ENCODE measurements around the gene VCAN.

Gene VCAN

GRCh38 chr5:83503662-83504061, 32.1 kb downstream of the VCAN start:
- DNase-seq, result no peak

- no peak for DNase-seq
These were observed 35.9 kb downstream of the VCAN start for GRCh38 chr5:83507431-83507830.

GRCh38 chr5:83509540-83509939, 38.0 kb downstream of the VCAN start:
- no peak for DNase-seq

- DNase-seq, result no peak
These were observed 38.7 kb downstream of the VCAN start for GRCh38 chr5:83510260-83510659.

GRCh38 chr5:83512061-83512745, 40.7 kb downstream of the VCAN start:
- DNase-seq, result no peak

GRCh38 chr5:83513081-83513480, 41.5 kb downstream of the VCAN start:
- no peak for DNase-seq

- no peak for DNase-seq
These were observed 41.9 kb downstream of the VCAN start for GRCh38 chr5:83513491-83513890.

- no peak for DNase-seq
These were observed 44.8 kb downstream of the VCAN start for GRCh38 chr5:83516377-83516776.

GRCh38 chr5:83517072-83517687, 45.6 kb downstream of the VCAN start:
- DNase-seq, result no peak

- DNase-seq, result no peak
These were observed 46.1 kb downstream of the VCAN start for GRCh38 chr5:83517688-83518085.

- no peak for DNase-seq
These were observed 46.9 kb downstream of the VCAN start for GRCh38 chr5:83518319-83519061.

GRCh38 chr5:83522446-83522845, 50.9 kb downstream of the VCAN start:
- no peak for DNase-seq

GRCh38 chr5:83523929-83524328, 52.4 kb downstream of the VCAN start:
- no peak for DNase-seq

GRCh38 chr5:83524345-83524744, 52.8 kb downstream of the VCAN start:
- no peak for DNase-seq

- no peak for DNase-seq
These were observed 53.4 kb downstream of the VCAN start for GRCh38 chr5:83524991-83525390.

GRCh38 chr5:83526289-83526688, 54.7 kb downstream of the VCAN start:
- no peak for DNase-seq

- DNase-seq, result no peak
These were observed 55.7 kb downstream of the VCAN start for GRCh38 chr5:83527221-83527620.

- no peak for DNase-seq
These were observed 56.3 kb downstream of the VCAN start for GRCh38 chr5:83527722-83528438.

GRCh38 chr5:83528439-83528769, 56.9 kb downstream of the VCAN start:
- DNase-seq, result no peak

GRCh38 chr5:83530193-83530592, 58.6 kb downstream of the VCAN start:
- DNase-seq, result no peak

GRCh38 chr5:83531661-83532060, 60.1 kb downstream of the VCAN start:
- DNase-seq, result no peak

- no peak for DNase-seq
These were observed 67.4 kb downstream of the VCAN start for GRCh38 chr5:83538786-83539462.

- no peak for DNase-seq
These were observed 67.9 kb downstream of the VCAN start for GRCh38 chr5:83539463-83539790.
